CD4-positive, alpha-beta T cell (primary cell): ENCODE results near the gene COL15A1. TPM values are rescaled to one million over a fixed set of nuclear protein-coding genes. Genes with fewer than 3 reads are reported as not detected.

Source experiments
- ATAC-seq: fragments of 200-7000 bp; cut with Tn5 transposase; one replicate; pipeline ENCODE4 v1.10.0; 2022; ENCODE audit warnings: mild to moderate bottlenecking; ENCODE audit not compliant: poor library complexity
- CTCF ChIA-PET: fragments of 350-600 bp; sonication (Branson Sonifier 250); formaldehyde crosslinking; loops from one replicate; lab custom pipeline; 2021; ENCODE audit warnings: antibody characterized with exemption, inconsistent platforms; lab: Charles Lee
- POLR2A ChIA-PET: fragments of 350-600 bp; sonication (Branson Sonifier 250); formaldehyde crosslinking; loops from one replicate; lab custom pipeline; 2021; ENCODE audit warnings: antibody characterized with exemption, inconsistent platforms; lab: Charles Lee
- DNase-seq, 14 experiments: peaks; one replicate each; pipeline ENCODE4 v3.0.0-alpha.2; 2013 to 2020; ENCODE audit warnings: mixed read lengths in 2 of 14
- H3K27ac ChIP-seq, 2 donors: one replicate each; pipeline versions ENCODE4 v1.5.1 to v1.7.0; 2013; ENCODE audit warnings: low read length in 2 of 2, low read depth in 1 of 2, mild to moderate bottlenecking in 1 of 2
- H3K27me3 ChIP-seq, 2 experiments: 1 replicate in 1 of 2; 2 replicates in 1 of 2; pipeline versions ENCODE4 v1.6.1 to v1.7.0; 2013; ENCODE audit warnings: low read length in 2 of 2, control low read depth in 1 of 2, mild to moderate bottlenecking in 1 of 2, moderate library complexity in 1 of 2; ENCODE audit not compliant: insufficient read depth in 2 of 2, control insufficient read depth in 1 of 2
- H3K36me3 ChIP-seq: one replicate; pipeline ENCODE4 v1.6.1; 2013; ENCODE audit warnings: low read length, control low read depth; ENCODE audit not compliant: insufficient read depth
- H3K4me1 ChIP-seq: one replicate; pipeline ENCODE4 v1.6.1; 2013; ENCODE audit warnings: low read length, control low read depth; ENCODE audit not compliant: insufficient read depth
- H3K4me3 ChIP-seq: one replicate; pipeline ENCODE4 v1.5.1; 2013; ENCODE audit warnings: mild to moderate bottlenecking, low read length, moderate library complexity
- H3K9me3 ChIP-seq, 2 experiments: 1 replicate in 1 of 2; 2 replicates in 1 of 2; pipeline versions ENCODE4 v1.6.1 to v1.7.0; 2013; ENCODE audit warnings: low read length in 2 of 2, mild to moderate bottlenecking in 2 of 2, control low read depth in 1 of 2, moderate library complexity in 1 of 2; ENCODE audit not compliant: control insufficient read depth in 1 of 2, insufficient read depth in 1 of 2
- H3K27ac Mint-ChIP-seq: one replicate; pipeline ENCODE4 v1.8.0; 2020; ENCODE audit warnings: mixed read lengths
- H3K27me3 Mint-ChIP-seq: one replicate; pipeline ENCODE4 v1.8.0; 2021; ENCODE audit warnings: mixed read lengths
- H3K36me3 Mint-ChIP-seq: one replicate; pipeline ENCODE4 v1.8.0; 2021; ENCODE audit warnings: low read depth, mixed read lengths
- H3K4me1 Mint-ChIP-seq: one replicate; pipeline ENCODE4 v1.8.0; 2021; ENCODE audit warnings: low read depth, mixed read lengths
- H3K4me3 Mint-ChIP-seq: one replicate; pipeline ENCODE4 v1.8.0; 2020; ENCODE audit warnings: mild to moderate bottlenecking, mixed read lengths
- H3K9me3 Mint-ChIP-seq: one replicate; pipeline ENCODE4 v1.8.0; 2020; ENCODE audit warnings: mixed read lengths
- intact Hi-C, 2 experiments: fragments of 100-400 bp; cut with DNase I in 1 of 2; cut with micrococcal nuclease in 1 of 2; formaldehyde crosslinking; loops; one replicate each; pipeline versions ENCODE4 v1.15.1 to v1.9.0; 2023 to 2025; cut with DNase I, micrococcal nuclease
- total RNA-seq, 174 experiments: library from RNA in 2 of 174; stranded (reverse) in 2 of 174; gene quantifications; one replicate each; pipeline ENCODE4 v1.2.3 and lab custom pipeline; 2021 to 2026
- TF ChIP-seq, protein P1 (sequence below): fragments of 200-600 bp; IDR thresholded peaks from one replicate; pipeline ENCODE4 v1.8.0; 2022; ENCODE audit warnings: antibody characterized with exemption, mild to moderate bottlenecking

Gene COL15A1
- total RNA-seq, 2 experiments from 2014 or later = not detected

DNA sequence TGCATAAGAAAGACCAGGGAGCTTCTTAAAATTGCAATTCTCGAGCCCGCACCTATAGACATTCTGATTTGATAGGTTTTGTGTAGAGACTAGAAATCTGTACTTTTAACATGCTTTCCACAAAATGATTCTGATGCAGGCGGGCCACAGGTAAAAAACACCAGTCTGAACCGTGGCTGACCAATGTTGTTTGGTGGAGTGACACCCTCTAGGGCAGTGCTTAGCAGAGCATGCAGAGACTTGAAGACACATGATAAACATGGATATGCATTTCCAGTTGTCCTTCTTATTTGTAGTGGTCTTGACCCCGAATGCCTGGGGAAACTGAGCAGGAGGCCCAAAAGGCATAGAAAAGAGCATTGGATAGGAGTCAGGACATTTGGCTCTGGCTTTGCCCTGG lies 10.5 kb upstream of the COL15A1 start:
- no peak overlapping the region for H3K4me3 Mint-ChIP-seq
- H3K27ac Mint-ChIP-seq = no peak overlapping the region
- CTCF ChIA-PET = no interaction called here
- H3K4me1 ChIP-seq = no peaks in the 10 kb centered on the region
- H3K9me3 ChIP-seq = no peaks in the 10 kb centered on the region
- H3K36me3 Mint-ChIP-seq = no peaks in the 10 kb centered on the region
- no peaks in the 10 kb centered on the region for H3K9me3 Mint-ChIP-seq
- H3K4me1 Mint-ChIP-seq = no peaks in the 10 kb centered on the region
- peaks cover 49% of the 10 kb centered on the region for H3K27me3 Mint-ChIP-seq
- H3K4me3 ChIP-seq = no peak overlapping the region
- TF ChIP-seq, protein P1, sequence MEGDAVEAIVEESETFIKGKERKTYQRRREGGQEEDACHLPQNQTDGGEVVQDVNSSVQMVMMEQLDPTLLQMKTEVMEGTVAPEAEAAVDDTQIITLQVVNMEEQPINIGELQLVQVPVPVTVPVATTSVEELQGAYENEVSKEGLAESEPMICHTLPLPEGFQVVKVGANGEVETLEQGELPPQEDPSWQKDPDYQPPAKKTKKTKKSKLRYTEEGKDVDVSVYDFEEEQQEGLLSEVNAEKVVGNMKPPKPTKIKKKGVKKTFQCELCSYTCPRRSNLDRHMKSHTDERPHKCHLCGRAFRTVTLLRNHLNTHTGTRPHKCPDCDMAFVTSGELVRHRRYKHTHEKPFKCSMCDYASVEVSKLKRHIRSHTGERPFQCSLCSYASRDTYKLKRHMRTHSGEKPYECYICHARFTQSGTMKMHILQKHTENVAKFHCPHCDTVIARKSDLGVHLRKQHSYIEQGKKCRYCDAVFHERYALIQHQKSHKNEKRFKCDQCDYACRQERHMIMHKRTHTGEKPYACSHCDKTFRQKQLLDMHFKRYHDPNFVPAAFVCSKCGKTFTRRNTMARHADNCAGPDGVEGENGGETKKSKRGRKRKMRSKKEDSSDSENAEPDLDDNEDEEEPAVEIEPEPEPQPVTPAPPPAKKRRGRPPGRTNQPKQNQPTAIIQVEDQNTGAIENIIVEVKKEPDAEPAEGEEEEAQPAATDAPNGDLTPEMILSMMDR = no peak
- ATAC-seq = no peak
- no peak overlapping the region for H3K27ac ChIP-seq
- DNase-seq = no peak
- no peaks in the 10 kb centered on the region for H3K36me3 ChIP-seq
- intact Hi-C loops = no loop called here
- POLR2A ChIA-PET = no interaction called here
- H3K27me3 ChIP-seq = peaks cover 0 to 13% of the 10 kb centered on the region in 2 experiments

DNA sequence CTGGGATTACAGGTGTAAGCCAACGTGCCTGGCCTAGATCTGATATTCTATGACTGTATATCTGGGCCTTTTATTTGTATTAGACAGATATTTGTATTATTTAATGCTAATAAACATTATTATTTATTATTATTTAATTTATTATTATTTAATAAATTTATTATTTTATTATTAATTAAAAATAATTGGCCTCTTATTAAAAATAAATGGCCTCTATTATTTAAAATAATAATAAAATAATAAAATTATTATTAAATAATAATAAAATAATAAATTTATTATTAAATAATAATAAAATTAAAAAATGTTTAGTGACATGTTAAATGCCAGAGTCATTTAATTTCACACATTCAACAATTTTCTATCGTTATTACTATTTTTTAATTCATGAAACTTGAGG lies 9.8 kb upstream of the COL15A1 start:
- Histone ChIP-seq H3K27ac (no peak overlapping the region), H3K27me3 (peaks cover 0 to 17% of the 10 kb centered on the region in 2 experiments), H3K9me3 (no peaks in the 10 kb centered on the region), H3K4me1 (no peaks in the 10 kb centered on the region), H3K4me3 (no peak overlapping the region), H3K36me3 (no peaks in the 10 kb centered on the region)
- ChIA-PET POLR2A (no interaction called here), CTCF (no interaction called here)
- DNase-seq (no peak), ATAC-seq (no peak)
- Mint-ChIP-seq H3K27ac (no peak overlapping the region), H3K9me3 (no peaks in the 10 kb centered on the region), H3K36me3 (no peaks in the 10 kb centered on the region), H3K4me1 (no peaks in the 10 kb centered on the region), H3K4me3 (no peak overlapping the region), H3K27me3 (peaks cover 52% of the 10 kb centered on the region)
- TF ChIP-seq, protein P1 = no peak
- intact Hi-C loops = no loop called here

DNA sequence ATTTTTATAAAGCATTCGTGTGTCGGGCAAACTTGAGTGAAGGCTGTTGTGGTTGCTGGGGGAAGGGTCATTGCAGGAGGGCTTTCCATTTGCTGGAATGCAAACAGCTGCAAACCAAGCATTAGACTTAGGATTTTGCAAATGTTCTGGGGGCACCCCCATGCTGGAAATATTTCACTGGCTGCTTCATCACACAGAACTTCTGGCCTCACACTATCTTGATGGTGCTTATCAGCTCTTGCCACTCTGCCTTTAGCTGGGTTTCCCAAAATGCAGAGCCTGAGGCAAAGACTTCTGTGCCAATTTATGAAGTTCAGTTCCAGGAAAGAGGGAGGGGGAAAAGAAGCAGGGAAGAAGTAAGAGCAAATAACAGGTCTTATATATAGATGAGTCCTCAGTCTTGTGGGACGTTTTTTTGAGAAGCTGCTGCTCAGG lies 8.6 kb upstream of the COL15A1 start:
- no peak overlapping the region for H3K27ac Mint-ChIP-seq
- no peak overlapping the region for H3K27ac ChIP-seq
- no peaks in the 10 kb centered on the region for H3K9me3 Mint-ChIP-seq
- no peaks in the 10 kb centered on the region for H3K9me3 ChIP-seq
- TF ChIP-seq, protein P1 = no peak
- H3K27me3 ChIP-seq = peaks cover 5 to 20% of the 10 kb centered on the region in 2 experiments
- intact Hi-C loops = no loop called here
- no peaks in the 10 kb centered on the region for H3K4me1 Mint-ChIP-seq
- H3K36me3 ChIP-seq = no peaks in the 10 kb centered on the region
- ATAC-seq (no peak), DNase-seq (no peak)
- peaks cover 57% of the 10 kb centered on the region for H3K27me3 Mint-ChIP-seq
- CTCF ChIA-PET = no interaction called here
- H3K4me3 Mint-ChIP-seq = no peak overlapping the region
- no peaks in the 10 kb centered on the region for H3K36me3 Mint-ChIP-seq
- no peaks in the 10 kb centered on the region for H3K4me1 ChIP-seq
- no peak overlapping the region for H3K4me3 ChIP-seq
- POLR2A ChIA-PET = no interaction called here
